T-helper 2 cell treated with Interferon-gamma antibody and Interleukin-4, amounts not matched to agents 100 ng/mL and 5 ng/mL, for 36 hours (primary cell): Measurements from ENCODE around the gene SLCO4A1. TPM values are rescaled to one million over a fixed set of nuclear protein-coding genes. Genes with fewer than 3 reads are reported as not detected.

Experiments used
- intact Hi-C: fragments of 100-400 bp; cut with micrococcal nuclease; formaldehyde crosslinking; loops from one replicate; pipeline ENCODE4 v1.15.1; 2023
- total RNA-seq: library from RNA; stranded (reverse); gene quantifications from 2 replicates; pipeline ENCODE4 v1.2.3, GENCODE V29; 2022

SLCO4A1 gene
- total RNA-seq, 1 donor from 2014 or later, result 57.2 TPM

DNA sequence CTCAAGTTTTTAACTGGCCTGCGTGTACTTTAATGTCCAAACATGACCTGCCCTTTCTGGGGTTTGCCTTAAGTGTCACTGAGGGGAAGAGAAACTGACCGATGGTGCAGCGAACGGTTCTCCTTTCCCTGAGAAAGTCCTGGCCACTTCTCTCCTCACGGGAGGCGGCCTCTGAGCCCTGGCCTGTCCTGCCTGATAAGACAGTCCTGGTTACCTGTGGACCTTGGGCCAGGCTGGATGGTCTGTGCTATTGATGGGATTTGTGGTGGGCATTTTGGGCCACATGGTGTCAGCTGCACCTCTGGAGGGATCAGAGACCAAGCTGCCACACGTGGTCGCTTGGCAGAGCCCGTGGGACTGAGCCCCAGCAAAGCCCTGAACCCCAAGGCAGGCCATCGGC, 54.7 kb downstream of the SLCO4A1 start:
- intact Hi-C loops, result no loop called here

DNA sequence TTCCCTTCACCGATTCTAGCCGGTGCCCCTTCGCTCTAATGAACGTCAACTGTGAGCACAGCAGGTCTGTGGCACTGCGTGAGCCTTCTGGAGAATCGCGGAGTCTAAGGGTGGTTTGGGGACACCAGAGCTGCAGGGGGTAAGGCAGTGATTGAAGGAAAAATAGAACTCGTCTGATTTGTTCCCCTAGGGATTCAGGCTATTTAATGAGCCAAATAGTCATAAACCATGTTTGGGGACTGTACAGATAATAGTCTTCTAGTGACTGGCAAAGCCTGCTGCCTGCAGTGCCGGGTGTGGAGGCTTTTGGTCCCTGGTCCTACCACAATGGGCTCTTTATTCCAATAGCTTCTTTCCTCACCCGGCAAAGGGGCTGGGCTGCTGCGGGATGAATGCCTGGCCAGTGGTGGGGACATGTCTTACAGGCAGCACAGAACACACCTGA, 55.2 kb downstream of the SLCO4A1 start:
- intact Hi-C loops, result no loop called here

DNA sequence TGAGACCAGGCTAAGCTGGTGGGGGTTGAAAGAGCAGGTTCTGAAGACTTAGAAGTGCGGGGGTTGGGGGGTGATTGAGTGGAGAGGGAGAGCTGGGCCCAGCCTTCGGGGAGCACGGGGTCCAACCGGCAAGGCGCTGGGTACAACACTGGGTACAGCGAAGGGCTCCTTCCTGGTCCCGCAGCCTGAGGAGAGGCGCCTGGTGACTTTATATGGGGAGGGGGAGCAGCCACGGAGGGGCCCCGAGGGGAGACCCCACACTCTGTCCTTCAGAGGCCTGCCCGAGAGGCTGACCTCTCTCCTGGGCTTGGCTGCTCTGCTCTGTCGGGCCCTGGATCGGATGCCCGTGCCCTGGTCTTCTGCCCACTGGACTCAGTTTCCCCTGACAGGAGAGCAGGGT, 55.9 kb downstream of the SLCO4A1 start:
- intact Hi-C loops, result no loop called here

DNA sequence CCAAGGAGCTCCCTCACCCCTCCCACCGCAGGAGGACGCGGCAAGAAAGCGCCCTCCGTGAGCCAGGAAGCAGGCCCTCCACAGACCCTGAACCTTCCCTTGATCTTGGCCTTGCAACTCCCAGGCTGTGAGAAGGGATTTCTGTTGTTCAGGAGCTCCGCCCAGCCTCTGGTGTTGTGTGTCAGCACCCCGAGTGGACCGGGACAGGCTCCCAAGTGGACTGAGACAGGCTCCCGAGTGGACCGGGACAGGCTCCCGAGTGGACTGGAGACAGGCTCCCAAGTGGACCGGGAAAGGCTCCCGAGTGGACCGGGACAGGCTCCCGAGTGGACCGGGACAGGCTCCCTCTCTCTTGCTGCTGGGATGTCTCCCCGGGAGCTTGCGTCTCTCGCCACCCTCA, 57.0 kb downstream of the SLCO4A1 start:
- intact Hi-C loops, result no loop called here

DNA sequence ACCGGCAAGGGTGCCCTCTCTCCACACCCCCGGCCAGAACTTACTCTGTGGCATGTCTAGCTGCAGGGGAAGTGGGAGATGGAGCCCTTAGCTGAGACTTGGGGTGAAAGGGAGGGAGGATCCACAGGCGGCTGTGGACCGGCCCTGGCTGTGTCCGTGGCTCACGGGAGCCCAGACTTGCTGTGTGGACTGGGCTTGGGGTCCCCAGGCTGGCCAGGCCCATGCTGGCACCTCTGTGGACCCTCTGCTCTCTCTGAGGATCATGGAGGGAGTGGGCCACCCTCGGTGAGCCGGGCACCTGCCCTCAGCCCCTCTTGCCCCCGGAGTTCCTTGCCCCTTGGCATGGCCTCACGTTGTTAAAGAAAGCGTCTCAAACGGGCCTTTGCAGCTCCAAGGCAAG, 57.4 kb downstream of the SLCO4A1 start:
- intact Hi-C loops, result no loop called here

DNA sequence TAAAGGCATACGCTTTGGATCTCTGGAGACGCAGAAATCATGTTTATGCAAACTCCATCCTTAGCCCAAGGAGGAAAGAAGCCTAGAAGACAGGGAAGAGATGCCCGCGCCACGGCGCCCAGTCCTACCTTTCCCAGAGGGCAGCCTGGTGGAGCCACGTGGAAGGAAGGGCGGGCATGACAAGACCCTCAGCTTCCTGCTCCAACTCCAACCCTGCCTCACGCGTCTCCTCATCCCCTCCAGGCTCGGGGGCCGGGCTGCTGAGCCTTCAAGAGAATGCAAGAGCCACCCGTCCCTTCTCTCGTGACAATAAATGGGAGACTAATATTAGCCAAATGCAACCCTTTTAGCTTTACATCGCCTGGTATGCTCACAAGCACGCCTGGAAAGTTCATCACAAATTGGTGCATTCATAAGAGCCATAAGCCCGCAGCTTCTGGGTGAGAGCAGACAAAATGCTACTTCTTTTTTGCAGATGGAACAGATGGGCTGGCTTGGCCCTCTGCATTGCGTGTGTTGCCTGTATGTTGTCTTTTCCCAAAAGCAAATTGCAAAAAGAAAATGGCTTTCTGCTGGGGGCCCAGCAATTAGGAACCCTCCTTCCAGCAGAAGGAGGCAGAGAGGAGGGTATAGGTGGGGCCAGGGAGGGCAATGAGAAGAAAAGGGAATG, 58.1 kb downstream of the SLCO4A1 start:
- intact Hi-C loops, result no loop called here

DNA sequence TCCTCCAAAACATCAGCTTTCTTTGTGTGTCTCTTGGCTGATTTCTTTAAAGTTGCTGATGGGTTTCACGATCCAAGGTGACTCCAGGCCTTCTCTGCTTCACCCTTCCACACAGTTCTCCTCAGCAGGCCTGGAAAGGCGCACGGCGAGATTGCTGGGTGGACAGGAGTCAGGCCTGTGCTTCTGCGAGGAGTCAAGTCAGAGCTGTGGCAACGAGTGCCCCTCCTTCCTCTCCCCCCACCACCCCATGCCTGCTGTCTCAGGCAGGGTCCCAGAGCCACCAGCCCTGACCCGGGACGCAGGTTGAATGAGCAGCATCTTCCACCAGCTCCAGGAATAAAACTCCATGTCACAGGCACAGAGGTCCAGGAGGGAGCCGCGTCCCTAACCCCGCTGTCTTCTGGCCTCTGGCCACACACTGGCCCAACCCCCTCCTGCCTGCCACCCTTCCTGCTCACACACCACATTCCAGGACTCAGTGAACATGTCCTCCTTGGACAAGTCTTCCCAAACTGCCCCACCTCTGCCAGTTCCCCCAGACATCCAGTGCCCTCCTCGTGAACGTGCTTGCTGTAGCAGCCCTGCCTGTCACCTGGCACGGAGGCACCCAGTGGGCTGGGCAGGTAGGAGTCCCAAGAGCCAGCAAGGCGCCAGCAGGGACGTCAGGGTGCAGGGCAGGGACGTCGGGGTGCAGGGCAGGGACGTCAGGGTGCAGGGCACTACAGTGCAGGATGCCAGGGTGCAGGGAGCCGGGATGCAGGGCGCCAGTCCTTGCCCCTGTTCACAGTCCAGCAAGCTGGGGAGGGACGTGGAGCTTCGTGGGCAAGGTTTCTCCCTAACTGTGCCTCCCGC, 59.1 kb downstream of the SLCO4A1 start:
- intact Hi-C loops, result no loop called here

DNA sequence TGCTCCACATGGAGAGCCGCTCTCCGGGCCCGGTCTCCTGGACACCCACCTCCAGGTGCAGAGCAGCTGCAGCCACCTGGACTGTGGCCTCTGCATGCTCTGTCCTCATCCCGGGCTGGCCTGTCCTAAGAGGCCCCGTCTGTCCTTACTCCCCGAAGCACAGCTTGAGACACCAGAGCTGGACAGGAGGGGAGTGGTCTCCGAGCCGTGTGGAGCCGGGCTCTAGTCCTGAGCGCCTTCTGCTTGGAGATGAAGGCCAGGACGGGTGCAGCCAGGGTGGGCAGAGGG, 59.7 kb downstream of the SLCO4A1 start:
- intact Hi-C loops, result no loop called here

DNA sequence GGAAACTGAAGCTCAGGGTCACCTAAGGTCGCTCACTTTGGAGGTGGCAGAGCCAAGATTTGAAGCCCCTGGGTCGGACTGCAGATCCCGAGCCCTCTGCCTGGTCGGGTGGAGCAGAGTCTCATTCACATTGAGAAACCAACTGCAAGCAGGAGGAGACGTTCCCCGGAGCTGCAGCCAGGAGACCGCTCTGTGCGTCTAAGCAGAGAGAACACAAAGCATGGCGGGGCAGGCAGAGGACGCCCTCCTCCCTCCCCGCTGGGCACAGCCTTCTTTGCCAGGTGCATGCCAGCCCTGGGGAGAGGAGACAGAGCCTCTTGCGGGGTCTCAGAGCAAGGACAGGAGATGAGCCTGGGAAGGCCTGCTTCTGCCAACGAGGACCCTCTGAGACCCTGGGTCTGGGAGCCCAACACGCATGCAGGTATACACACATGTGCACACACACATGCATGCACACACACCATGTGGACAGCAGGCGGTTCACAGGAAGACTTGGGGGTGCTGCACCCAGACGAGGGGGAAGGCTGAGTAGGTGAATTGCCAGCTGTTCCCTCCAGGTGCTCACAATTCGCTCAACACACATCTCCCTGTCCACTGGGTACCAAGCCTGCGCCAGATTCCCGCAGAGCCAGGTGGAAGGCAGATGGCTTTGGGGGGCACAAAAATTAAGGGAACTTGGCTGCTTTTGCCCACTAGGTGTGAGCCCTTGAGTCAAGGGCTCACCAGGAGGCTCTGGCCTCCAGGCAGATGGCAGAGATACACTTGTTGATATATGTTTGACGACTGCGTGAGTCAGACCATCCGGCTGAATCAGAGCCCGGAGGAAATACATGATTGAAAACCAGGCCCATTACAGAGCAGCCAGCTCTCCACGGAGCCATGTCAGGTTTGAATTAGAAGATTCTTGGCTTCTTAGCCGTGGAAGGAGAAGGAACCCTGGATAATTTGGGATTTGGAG, 60.9 kb downstream of the SLCO4A1 start:
- intact Hi-C loops, result no loop called here

DNA sequence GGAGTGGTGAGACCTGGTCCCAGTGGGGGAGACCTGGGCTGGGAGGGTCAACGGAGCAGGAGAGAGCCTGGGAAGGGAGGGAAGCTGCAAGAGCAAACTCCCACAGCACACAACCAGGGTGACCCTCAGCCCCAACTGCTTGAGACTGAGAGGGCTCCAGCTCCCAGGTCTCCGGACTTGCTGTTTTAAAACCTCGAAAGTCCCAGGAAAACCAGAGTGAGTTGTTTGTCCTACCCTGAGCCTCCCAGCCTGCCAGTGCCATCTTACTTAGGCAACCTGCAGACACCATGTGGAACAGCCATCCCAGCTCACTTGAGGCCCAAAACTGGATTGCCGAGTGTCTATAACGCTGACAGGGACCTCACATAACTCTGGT, 61.5 kb downstream of the SLCO4A1 start:
- intact Hi-C loops, result no loop called here

DNA sequence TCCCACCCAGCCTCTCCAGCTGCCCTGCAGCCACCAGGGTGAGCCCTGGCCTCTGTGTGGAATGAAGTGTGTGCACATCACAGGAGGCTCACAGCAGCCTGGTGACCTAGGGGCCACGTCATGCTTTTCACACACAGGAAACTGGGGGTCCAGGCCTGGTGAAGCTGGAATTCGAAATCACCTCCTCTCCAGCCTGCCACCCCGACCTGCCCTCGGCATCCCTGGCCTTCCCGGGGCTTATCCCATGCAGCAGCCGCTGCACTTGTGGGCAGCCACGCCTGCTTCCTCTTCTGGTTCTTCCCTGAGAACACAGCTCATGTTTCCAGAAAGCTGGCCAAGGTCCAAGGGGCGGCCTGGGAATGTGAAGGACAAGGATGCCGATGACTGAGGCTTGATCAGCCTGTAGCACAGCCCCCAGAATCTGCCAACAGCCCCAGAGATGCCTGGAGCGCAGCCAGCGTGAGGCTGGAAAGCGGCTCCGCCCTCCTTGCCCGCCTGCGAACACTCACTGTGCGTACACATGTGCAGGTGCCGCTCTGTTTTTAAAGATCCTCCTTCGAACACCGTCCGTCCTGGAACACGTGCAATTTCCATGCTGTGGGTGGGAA, 62.1 kb downstream of the SLCO4A1 start:
- intact Hi-C loops, result no loop called here

DNA sequence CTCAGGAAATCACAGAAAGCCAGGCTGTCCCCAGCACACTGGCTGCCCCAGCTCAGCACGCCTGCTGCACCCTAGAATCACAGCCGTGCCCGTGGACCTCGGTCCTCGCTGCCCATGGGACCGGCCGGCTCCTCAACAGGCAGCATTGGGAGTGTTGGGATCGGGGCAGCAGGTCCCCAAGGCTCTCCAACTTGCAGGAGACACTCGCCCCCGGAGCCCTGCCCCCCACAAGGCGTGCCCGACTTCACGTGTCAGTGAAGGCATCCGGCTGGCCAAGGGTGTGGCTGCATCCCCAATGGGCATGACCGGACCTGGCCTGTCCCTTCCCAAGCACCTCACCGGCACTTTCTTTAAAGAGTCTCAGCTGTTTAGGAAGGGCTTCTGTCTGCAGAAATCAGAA, 63.3 kb downstream of the SLCO4A1 start:
- intact Hi-C loops, result no loop called here

DNA sequence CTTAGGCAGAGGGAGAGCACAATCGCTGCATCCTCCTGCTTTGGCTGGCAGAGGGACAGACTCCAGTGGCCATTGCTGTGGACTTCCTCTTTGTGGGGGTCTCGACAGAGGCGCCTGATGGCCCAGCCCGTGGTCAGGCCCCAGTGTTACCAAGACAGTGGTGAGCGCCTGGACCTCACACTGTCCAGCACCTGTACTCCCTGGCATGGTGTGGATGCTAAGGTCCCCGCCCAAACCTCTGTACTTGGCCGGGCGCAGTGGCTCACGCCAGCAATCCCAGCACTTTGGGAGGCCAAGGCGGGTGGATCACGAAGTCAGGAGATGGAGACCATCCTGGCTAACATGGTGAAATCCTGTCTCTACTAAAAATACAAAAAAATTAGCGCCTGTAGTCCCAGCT, 64.0 kb downstream of the SLCO4A1 start:
- intact Hi-C loops, result no loop called here

DNA sequence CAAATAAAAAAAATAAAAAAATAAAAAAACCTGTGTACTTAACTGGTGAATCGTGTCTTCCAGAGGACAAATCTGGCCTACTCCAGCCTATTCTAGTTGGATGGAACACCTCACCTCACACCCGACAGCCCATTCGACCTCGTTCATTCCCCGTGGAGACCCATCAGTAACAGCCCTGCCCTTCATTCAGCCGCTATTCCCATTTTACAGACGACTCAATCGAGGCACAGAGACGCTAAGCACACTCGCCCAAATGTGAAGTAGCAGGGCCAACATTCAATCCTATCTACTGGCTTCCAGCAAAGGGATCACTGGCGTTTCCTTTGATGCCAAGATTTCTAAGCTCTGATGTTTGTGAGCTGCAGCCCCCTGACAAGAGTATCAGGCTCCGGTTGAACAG, 64.6 kb downstream of the SLCO4A1 start:
- intact Hi-C loops, result no loop called here

DNA sequence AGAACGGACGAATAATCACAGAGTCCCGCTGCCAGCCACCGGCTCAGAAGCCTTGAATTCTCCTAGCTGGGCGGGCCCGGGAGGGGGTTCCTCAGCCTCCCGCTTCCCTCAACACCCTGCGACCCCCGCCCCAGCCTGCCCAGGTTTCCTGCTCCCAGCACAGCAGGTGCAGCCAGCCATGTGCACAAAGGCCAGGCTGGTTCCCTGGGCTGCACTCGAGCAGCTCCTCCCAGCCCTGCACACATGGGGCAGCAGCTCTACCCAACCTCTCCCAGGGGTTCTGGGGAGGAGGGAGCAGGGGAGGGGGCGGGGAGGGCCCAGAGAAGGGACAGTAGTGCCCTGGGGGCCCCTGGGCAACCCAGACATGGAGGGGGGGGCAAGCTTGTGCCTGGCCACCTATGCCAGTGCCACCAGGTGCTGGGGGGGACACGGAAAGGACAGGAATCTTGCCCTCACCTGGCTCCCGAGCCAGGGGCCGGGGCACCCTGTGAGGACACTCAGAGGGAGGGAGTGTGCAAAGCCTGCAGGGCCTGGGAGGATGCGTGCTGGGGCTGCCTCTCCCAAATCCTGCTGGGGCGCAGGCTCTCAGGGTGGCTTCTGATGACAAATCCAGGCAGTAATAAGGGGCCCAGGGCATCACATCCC, 65.1 kb downstream of the SLCO4A1 start:
- intact Hi-C loops, result no loop called here

DNA sequence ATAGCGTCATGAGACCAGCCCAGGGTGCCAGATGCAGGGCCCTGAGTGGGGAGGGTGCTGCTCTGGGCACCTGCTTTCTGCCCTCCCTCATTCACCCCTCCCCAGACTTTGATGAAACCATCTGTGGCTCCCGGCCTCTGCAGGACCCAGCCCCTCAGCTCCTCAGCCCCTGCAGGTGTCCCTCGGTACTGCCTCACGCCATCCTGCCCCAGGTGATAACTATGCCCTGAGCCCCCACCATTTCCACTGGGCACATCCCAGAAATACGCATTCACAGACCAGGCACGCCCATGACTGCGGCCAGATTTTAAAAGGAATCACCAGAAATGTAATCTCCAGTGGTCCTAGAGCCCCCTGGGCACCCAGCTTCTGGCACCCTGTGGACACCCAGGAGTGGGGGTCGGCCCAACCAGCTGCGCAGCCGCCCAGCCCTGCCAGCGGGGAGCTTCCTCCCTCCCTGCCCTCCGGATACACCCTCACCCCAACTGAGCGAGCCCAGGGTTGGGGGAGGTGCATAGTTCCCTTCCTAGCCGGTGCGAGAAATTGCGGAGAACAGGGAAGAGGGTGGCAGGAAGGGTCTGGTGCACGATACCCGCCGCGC, 65.7 kb downstream of the SLCO4A1 start:
- intact Hi-C loops, result no loop called here

DNA sequence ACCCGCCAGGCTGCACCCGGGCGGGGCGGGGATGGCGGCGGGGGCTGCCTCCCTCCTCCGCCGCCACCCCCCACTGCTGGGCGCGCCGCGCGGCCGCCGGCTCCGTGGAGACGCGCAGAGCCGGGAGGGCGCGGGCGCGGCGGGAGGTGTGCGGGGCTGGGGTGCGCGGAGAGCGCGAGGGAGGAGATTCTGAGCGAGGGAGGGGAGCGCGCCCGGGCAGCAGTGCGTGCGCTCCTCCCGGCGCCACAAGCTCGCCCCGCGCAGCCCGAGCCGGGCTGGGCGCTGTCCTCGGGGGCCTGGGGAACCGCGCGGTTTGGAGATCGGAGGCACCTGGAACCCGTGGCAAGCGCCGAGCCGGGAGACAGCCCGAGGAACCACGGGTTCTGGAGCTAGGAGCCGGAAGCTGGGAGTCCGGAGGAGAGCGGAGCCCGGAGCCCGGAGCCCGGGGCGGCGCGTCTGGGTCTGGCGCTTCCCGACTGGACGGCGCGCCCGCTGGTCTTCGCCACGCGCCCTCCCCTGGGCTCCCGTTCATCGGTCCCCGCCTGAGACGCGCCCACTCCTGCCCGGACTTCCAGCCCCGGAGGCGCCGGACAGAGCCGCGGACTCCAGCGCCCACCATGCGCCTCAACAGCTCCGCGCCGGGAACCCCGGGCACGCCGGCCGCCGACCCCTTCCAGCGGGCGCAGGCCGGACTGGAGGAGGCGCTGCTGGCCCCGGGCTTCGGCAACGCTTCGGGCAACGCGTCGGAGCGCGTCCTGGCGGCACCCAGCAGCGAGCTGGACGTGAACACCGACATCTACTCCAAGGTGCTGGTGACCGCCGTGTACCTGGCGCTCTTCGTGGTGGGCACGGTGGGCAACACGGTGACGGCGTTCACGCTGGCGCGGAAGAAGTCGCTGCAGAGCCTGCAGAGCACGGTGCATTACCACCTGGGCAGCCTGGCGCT, 66.6 kb downstream of the SLCO4A1 start, which contains the start of gene NTSR1:
NTSR1 (plus strand) TSS at position 246 of the 946 bp plus-strand sequence; CDS start at position 618, 372 bp downstream.
- intact Hi-C loops, result no loop called here

DNA sequence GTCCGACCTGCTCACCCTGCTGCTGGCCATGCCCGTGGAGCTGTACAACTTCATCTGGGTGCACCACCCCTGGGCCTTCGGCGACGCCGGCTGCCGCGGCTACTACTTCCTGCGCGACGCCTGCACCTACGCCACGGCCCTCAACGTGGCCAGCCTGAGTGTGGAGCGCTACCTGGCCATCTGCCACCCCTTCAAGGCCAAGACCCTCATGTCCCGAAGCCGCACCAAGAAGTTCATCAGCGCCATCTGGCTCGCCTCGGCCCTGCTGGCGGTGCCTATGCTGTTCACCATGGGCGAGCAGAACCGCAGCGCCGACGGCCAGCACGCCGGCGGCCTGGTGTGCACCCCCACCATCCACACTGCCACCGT, 67.2 kb downstream of the SLCO4A1 start:
- intact Hi-C loops, result no loop called here

DNA sequence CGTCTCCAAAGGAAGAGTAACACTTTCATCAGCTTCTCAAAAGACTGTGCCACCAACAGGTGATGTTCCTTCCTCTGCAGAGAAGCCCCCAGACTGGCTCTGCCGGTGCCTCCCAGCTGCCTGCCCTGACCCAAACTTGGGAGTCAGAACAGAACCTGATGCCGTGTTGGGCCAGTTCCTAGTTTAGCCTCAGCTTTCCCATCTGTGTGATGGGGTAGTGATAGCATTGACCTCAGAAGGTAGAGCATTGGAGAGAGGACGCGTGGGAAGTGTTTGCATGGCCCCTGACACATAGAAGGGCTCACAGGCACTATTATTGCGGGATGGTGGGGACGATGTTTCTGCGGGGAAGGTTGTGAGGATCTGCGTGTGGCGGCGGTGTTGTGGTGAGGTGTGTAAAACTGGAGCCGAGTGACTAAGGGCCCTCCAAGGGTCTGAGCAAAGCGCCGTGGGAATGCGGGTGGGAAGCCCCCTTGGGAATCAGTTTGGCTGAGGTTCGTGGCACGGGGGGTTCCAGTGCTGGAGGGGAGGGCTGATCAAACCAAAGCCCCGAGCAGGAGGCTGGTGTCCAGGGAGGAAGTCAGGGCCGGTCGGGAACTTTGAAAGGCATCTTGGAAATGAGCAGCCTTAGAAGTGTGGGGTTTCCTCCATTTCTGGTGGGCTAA, 68.0 kb downstream of the SLCO4A1 start:
- intact Hi-C loops, result no loop called here
